Measurements from ENCODE around the gene SPDYC. TPM values are rescaled to one million over a fixed set of nuclear protein-coding genes. Genes with fewer than 3 reads are reported as not detected.

SPDYC gene
- total and polyA plus RNA-seq, 12 donors = not detected

GRCh38 chr11:65214212-65214845, 44.3 kb downstream of the SPDYC start:
- no peak for ATAC-seq

GRCh38 chr11:65215441-65216076, 45.5 kb downstream of the SPDYC start:
- Histone ChIP-seq H3K4me3 (no peak overlapping the region), H3K9me3 (no peaks in the 10 kb centered on the region), H3K27ac (no peak overlapping the region), H3K36me3 (peaks cover 0 to 17% (median 11%) of the 10 kb centered on the region in 9 donors), H3K4me1 (peaks cover 0 to 19% (median 0%) of the 10 kb centered on the region in 9 donors), H3K27me3 (no peaks in the 10 kb centered on the region)
- intact Hi-C loops (cut with DNase I) = no loop called here
- ATAC-seq = no peak
- 90 to 93% methylated on average over 24 of the region's 24 CpGs for WGBS, 2 donors
- TF ChIP-seq CTCF (IDR thresholded peaks at IDR 0.05) = no peak
- no peak for DNase-seq

More at GRCh38 chr11:65214212-65214845, 44.3 kb downstream of the SPDYC start:
- 81 to 83% methylated on average over 16 of the region's 16 CpGs for WGBS, 2 donors
- H3K27me3 ChIP-seq = no peaks in the 10 kb centered on the region
- peaks cover 0 to 30% (median 23%) of the 10 kb centered on the region in 9 donors for H3K36me3 ChIP-seq
- H3K4me1 ChIP-seq = peaks cover 0 to 12% (median 0%) of the 10 kb centered on the region in 9 donors
- no peak for DNase-seq
- no peak overlapping the region for H3K27ac ChIP-seq
- peak overlapping the region in 1 of 10 donors; percentile 22 for H3K4me3 ChIP-seq
- H3K9me3 ChIP-seq = no peaks in the 10 kb centered on the region
- no peak for TF ChIP-seq CTCF (IDR thresholded peaks at IDR 0.05)
- intact Hi-C loops (cut with DNase I) = no loop called here

GRCh38 chr11:65216830-65217229, 46.8 kb downstream of the SPDYC start:
- peaks cover 0 to 5% (median 0%) of the 10 kb centered on the region in 9 donors for H3K36me3 ChIP-seq
- DNase-seq = no peak
- TF ChIP-seq CTCF (IDR thresholded peaks at IDR 0.05) = no peak
- no peak overlapping the region for H3K4me3 ChIP-seq
- H3K27ac ChIP-seq = no peak overlapping the region
- H3K9me3 ChIP-seq = no peaks in the 10 kb centered on the region
- H3K27me3 ChIP-seq = no peaks in the 10 kb centered on the region
- intact Hi-C loops (cut with DNase I) = no loop called here
- no peak for ATAC-seq
- peaks cover 0 to 19% (median 0%) of the 10 kb centered on the region in 9 donors for H3K4me1 ChIP-seq
- 85% methylated on average over 4 to 6 of the region's 6 CpGs for WGBS, 2 donors

- ATAC-seq (no peak), DNase-seq (no peak)
- Histone ChIP-seq H3K9me3 (no peaks in the 10 kb centered on the region), H3K36me3 (no peaks in the 10 kb centered on the region), H3K4me3 (no peak overlapping the region), H3K27me3 (no peaks in the 10 kb centered on the region), H3K27ac (no peak overlapping the region), H3K4me1 (peaks cover 0 to 28% (median 0%) of the 10 kb centered on the region in 9 donors)
- intact Hi-C loops (cut with DNase I) = no loop called here
- 76 to 78% methylated on average over 19 of the region's 19 CpGs for WGBS, 2 donors
- TF ChIP-seq CTCF (IDR thresholded peaks at IDR 0.05) = no peak
These were observed 47.7 kb downstream of the SPDYC start for GRCh38 chr11:65217441-65218423.
